Stimulated activated effector memory CD8-positive, alpha-beta T cell treated with anti-CD3 and anti-CD28 coated beads, Interleukin-12 subunit alpha, Interleukin-12 subunit beta, amount 100 ng/mL, for 72 hours (primary cell): ENCODE measurements around the gene TMEM236.

Experiments
- ATAC-seq: fragments of 150-1000 bp; cut with Tn5 transposase; 2 replicates; pipeline ENCODE4 v1.10.0; 2021
- DNase-seq, 2 donors: peaks; one replicate each; pipeline ENCODE4 v3.0.0; 2021 to 2022; ENCODE audit warnings: low spot score in 2 of 2
- H3K27ac Mint-ChIP-seq: one replicate; pipeline ENCODE4 v1.8.0; 2022; ENCODE audit warnings: mild to moderate bottlenecking, mixed read lengths
- H3K36me3 Mint-ChIP-seq: one replicate; pipeline ENCODE4 v1.8.0; 2022; ENCODE audit warnings: mild to moderate bottlenecking, mixed read lengths
- H3K4me1 Mint-ChIP-seq: one replicate; pipeline ENCODE4 v1.8.0; 2022; ENCODE audit warnings: mixed read lengths
- H3K4me3 Mint-ChIP-seq: one replicate; pipeline ENCODE4 v1.8.0; 2022; ENCODE audit warnings: mild to moderate bottlenecking, mixed read lengths
- H3K9me3 Mint-ChIP-seq: one replicate; pipeline ENCODE4 v1.8.0; 2022; ENCODE audit warnings: mixed read lengths

The TMEM236 gene

DNA sequence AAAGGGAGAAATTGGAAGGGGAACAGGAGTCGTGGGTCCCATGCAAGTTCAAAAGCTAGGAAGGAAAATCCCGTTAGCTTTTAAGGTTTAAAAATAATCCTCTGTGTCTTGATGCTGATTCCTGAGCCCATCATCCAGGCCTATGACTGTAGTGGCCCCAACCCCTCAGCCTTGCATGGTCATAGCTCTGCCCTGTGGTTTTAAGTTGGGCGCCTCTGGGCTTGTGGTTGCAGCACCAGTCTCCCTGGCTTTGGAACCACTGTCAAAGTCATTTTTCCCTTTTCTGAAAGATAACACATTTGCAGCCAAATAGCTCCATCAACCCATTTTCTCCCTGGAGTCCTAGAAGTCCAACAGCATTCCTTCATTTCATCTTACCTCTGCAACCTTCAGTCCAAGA lies 13.6 kb downstream of the TMEM236 start:
- H3K4me1 Mint-ChIP-seq, result no peaks in the 10 kb centered on the region
- no peak for ATAC-seq
- H3K9me3 Mint-ChIP-seq, result no peaks in the 10 kb centered on the region
- no peak overlapping the region for H3K27ac Mint-ChIP-seq
- DNase-seq, result no peak
- no peak overlapping the region for H3K4me3 Mint-ChIP-seq
- no peaks in the 10 kb centered on the region for H3K36me3 Mint-ChIP-seq

GRCh38 chr10:17766731-17767130 lies 14.7 kb downstream of the TMEM236 start:
- DNase-seq, result no peak
- H3K9me3 Mint-ChIP-seq, result no peaks in the 10 kb centered on the region
- no peaks in the 10 kb centered on the region for H3K36me3 Mint-ChIP-seq
- no peak overlapping the region for H3K27ac Mint-ChIP-seq
- no peaks in the 10 kb centered on the region for H3K4me1 Mint-ChIP-seq
- ATAC-seq, result no peak
- H3K4me3 Mint-ChIP-seq, result no peak overlapping the region

DNA sequence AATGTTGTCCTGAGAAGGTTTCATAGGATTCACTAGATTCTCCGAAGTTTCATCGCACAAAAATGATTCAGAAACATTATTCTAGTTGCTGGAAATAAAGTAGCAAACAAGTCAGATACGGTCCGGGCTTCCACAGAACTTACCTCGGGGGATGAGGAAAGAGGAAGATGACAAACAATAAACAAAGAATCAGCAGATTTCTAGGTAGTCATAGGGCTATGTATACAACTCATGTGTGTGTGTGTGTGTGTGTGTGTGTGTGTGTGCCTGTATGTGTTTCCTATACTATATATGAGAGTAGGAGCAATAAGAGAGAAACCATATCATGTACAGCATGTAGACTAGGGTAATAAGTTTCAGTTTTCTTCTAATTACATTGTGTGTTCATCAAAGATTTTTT lies 16.5 kb downstream of the TMEM236 start:
- DNase-seq (no peak), ATAC-seq (no peak)
- H3K36me3 Mint-ChIP-seq, result no peaks in the 10 kb centered on the region
- no peaks in the 10 kb centered on the region for H3K9me3 Mint-ChIP-seq
- no peak overlapping the region for H3K27ac Mint-ChIP-seq
- no peak overlapping the region for H3K4me3 Mint-ChIP-seq
- H3K4me1 Mint-ChIP-seq, result no peaks in the 10 kb centered on the region

- DNase-seq (no peak), ATAC-seq (no peak)
- H3K4me1 Mint-ChIP-seq, result no peaks in the 10 kb centered on the region
- H3K9me3 Mint-ChIP-seq, result no peaks in the 10 kb centered on the region
- H3K36me3 Mint-ChIP-seq, result no peaks in the 10 kb centered on the region
- H3K27ac Mint-ChIP-seq, result no peak overlapping the region
- H3K4me3 Mint-ChIP-seq, result no peak overlapping the region
Observed at GRCh38 chr10:17768957-17769356, 17.0 kb downstream of the TMEM236 start.

GRCh38 chr10:17771017-17771416 lies 19.0 kb downstream of the TMEM236 start:
- Mint-ChIP-seq H3K27ac (no peak overlapping the region), H3K4me1 (no peaks in the 10 kb centered on the region), H3K9me3 (no peaks in the 10 kb centered on the region), H3K4me3 (no peak overlapping the region), H3K36me3 (no peaks in the 10 kb centered on the region)
- DNase-seq, result no peak
- ATAC-seq, result no peak

GRCh38 chr10:17779784-17780183 lies 27.8 kb downstream of the TMEM236 start:
- Mint-ChIP-seq H3K4me3 (no peak overlapping the region), H3K36me3 (no peaks in the 10 kb centered on the region), H3K27ac (no peak overlapping the region), H3K9me3 (no peaks in the 10 kb centered on the region), H3K4me1 (no peaks in the 10 kb centered on the region)
- no peak for DNase-seq
- ATAC-seq, result no peak

- no peaks in the 10 kb centered on the region for H3K36me3 Mint-ChIP-seq
Observed at GRCh38 chr10:17780727-17781126, 28.7 kb downstream of the TMEM236 start.

GRCh38 chr10:17781856-17782255 lies 29.9 kb downstream of the TMEM236 start:
- Mint-ChIP-seq H3K4me3 (no peak overlapping the region), H3K36me3 (no peaks in the 10 kb centered on the region), H3K27ac (no peak overlapping the region), H3K9me3 (no peaks in the 10 kb centered on the region), H3K4me1 (no peaks in the 10 kb centered on the region)
- DNase-seq (no peak), ATAC-seq (peak; percentile 32)

More at GRCh38 chr10:17780727-17781126, 28.7 kb downstream of the TMEM236 start:
- Mint-ChIP-seq H3K27ac (no peak overlapping the region), H3K9me3 (no peaks in the 10 kb centered on the region), H3K4me1 (no peaks in the 10 kb centered on the region), H3K4me3 (no peak overlapping the region)
- DNase-seq, result no peak
- ATAC-seq, result no peak

GRCh38 chr10:17782921-17783665 lies 31.1 kb downstream of the TMEM236 start:
- H3K4me1 Mint-ChIP-seq, result no peaks in the 10 kb centered on the region
- H3K27ac Mint-ChIP-seq, result no peak overlapping the region
- DNase-seq (no peak), ATAC-seq (no peak)
- H3K9me3 Mint-ChIP-seq, result no peaks in the 10 kb centered on the region
- no peak overlapping the region for H3K4me3 Mint-ChIP-seq
- no peaks in the 10 kb centered on the region for H3K36me3 Mint-ChIP-seq

- Mint-ChIP-seq H3K36me3 (no peaks in the 10 kb centered on the region), H3K27ac (no peak overlapping the region), H3K9me3 (no peaks in the 10 kb centered on the region), H3K4me1 (no peaks in the 10 kb centered on the region), H3K4me3 (no peak overlapping the region)
- ATAC-seq (no peak), DNase-seq (no peak)
Observed at GRCh38 chr10:17783751-17784150, 31.8 kb downstream of the TMEM236 start.

- Mint-ChIP-seq H3K9me3 (no peaks in the 10 kb centered on the region), H3K4me3 (no peak overlapping the region), H3K36me3 (no peaks in the 10 kb centered on the region), H3K27ac (no peak overlapping the region), H3K4me1 (no peaks in the 10 kb centered on the region)
- no peak for DNase-seq
- no peak for ATAC-seq
Observed at GRCh38 chr10:17784688-17785087, 32.7 kb downstream of the TMEM236 start.

GRCh38 chr10:17785276-17785930 lies 33.4 kb downstream of the TMEM236 start:
- no peak for ATAC-seq
- no peak overlapping the region for H3K27ac Mint-ChIP-seq
- H3K9me3 Mint-ChIP-seq, result no peaks in the 10 kb centered on the region
- H3K36me3 Mint-ChIP-seq, result no peaks in the 10 kb centered on the region
- no peak overlapping the region for H3K4me3 Mint-ChIP-seq
- H3K4me1 Mint-ChIP-seq, result no peaks in the 10 kb centered on the region
- no peak for DNase-seq

DNA sequence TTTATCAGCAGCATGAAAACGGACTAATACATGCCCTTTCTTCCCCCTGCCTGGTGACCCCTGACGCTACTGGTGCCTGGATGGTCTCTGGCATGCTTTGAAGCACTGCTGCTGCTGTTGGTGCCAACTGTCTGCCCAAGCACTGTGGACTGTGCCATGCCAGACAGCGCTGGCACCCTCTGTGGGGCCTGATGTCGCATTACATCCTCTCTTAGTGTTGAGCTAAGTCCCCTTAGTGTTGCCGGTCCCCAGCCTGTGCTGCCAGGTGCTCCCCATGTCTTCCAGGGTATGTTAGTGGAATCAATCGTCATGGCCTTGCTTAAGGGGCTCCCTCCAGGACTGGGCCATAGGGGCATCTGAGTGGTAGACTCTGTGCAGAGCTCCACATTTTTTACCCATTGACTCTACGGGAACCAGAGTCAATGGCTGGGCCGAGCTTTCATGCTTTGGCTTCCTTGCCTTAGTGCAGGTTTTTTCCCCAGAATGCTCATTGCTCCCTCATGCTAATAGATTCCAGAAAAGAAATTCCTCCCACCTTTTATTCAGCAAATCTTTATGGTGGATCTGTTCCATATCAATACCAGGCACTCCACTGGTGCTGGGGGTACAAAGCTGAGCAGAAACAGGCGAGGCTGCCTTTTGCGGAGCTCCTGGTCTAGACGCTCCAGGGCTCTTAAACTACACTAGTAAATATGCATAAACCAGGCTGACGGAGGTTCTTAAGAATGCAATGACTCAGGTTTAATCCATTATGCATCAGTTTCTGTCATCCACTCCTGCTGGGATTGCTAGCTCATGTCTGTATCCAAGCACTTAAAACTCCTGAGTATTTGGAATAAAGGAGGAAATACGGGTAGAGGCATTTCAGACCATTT lies 35.3 kb downstream of the TMEM236 start:
- DNase-seq, result no peak
- H3K9me3 Mint-ChIP-seq, result no peaks in the 10 kb centered on the region
- peak; percentile 44 for ATAC-seq
- H3K4me3 Mint-ChIP-seq, result no peak overlapping the region
- H3K27ac Mint-ChIP-seq, result no peak overlapping the region
- no peaks in the 10 kb centered on the region for H3K4me1 Mint-ChIP-seq
- no peaks in the 10 kb centered on the region for H3K36me3 Mint-ChIP-seq

DNA sequence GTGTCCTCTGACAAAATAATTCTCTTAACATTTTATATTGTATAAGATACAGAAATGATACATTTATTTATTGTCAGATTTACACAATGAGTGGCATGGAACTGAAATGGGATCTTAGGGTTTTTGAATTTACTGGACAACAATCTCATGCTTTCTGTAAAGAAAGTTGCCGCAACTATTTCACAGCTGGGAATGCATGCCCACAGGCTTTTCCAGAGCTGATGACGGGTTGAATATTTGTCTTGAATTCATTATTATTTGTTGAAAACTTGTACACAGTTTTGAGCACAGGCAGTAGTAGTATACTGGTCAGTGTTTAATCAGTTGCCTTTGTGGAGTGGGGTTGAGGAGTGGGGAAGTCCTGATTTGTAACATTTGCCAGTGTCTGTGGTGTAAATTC lies 36.6 kb downstream of the TMEM236 start:
- no peak for DNase-seq
- H3K36me3 Mint-ChIP-seq, result no peaks in the 10 kb centered on the region
- no peak overlapping the region for H3K4me3 Mint-ChIP-seq
- peak; percentile 8 for ATAC-seq
- no peaks in the 10 kb centered on the region for H3K9me3 Mint-ChIP-seq
- no peak overlapping the region for H3K27ac Mint-ChIP-seq
- no peaks in the 10 kb centered on the region for H3K4me1 Mint-ChIP-seq

- no peak overlapping the region for H3K4me3 Mint-ChIP-seq
- no peaks in the 10 kb centered on the region for H3K4me1 Mint-ChIP-seq
- DNase-seq (no peak), ATAC-seq (no peak)
- H3K27ac Mint-ChIP-seq, result no peak overlapping the region
- H3K36me3 Mint-ChIP-seq, result no peaks in the 10 kb centered on the region
- no peaks in the 10 kb centered on the region for H3K9me3 Mint-ChIP-seq
Observed at GRCh38 chr10:17789396-17789795, 37.4 kb downstream of the TMEM236 start.
